T-helper 1 cell treated with Interleukin-12 subunit alpha and Interleukin-12 subunit beta and Interleukin-4 antibody, amounts not matched to agents 30 ng/mL and 1 ng/mL, for 36 hours (primary cell): Measurements from ENCODE around the gene DEFB110. TPM values are rescaled to one million over a fixed set of nuclear protein-coding genes. Genes with fewer than 3 reads are reported as not detected.

Experiments
- intact Hi-C: fragments of 100-400 bp; cut with micrococcal nuclease; formaldehyde crosslinking; loops from one replicate; pipeline ENCODE4 v1.15.1; 2024
- total RNA-seq: library from RNA; stranded (reverse); gene quantifications from 2 replicates; pipeline ENCODE4 v1.2.3, GENCODE V29; 2022

DEFB110 gene
- total RNA-seq = not detected in 2 replicates

DNA sequence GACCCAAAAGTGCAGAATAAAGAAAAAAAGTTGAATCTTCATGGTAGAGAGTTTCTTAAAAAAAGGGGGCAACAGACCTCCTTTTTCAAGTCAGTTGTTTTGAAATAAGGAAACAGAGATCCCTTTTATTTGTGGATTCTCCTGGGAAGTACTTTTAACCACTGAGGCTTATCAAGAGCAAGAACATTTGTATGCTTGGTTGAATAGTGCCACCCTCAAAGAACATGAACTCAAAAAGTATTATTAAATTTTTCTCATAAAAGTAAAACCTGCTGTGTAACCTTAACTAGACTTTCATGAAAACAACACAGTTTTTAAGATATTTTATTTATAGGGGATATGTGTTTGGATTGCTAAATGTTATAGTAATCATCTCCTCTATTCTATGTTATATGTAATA, at the start of gene DEFB110:
Gene DEFB110, minus strand, starts transcription at position 101 of the 400 bp plus-strand sequence. Its CDS starts 59 bp downstream, at position 42.
- intact Hi-C loops = no loop called here

DNA sequence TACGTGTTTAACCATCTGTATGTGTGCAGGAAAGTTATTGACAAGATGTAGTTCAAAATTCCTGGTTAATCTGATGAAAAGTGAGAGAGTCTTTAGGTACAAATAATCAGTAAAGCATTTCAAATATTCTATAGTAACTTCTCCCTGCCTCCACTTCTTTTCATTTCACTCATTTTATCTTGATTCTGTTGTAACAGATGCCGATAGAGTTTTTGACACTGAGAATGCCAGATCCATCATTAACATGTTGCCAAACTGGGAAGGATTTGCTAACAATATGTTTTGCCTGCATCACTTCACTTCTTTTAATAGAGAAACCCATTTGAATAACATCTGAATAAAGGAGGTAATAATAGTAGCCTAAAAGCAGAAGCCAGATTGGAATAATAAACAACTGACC, 48.3 kb upstream of the DEFB110 start:
- intact Hi-C loops = no loop called here

DNA sequence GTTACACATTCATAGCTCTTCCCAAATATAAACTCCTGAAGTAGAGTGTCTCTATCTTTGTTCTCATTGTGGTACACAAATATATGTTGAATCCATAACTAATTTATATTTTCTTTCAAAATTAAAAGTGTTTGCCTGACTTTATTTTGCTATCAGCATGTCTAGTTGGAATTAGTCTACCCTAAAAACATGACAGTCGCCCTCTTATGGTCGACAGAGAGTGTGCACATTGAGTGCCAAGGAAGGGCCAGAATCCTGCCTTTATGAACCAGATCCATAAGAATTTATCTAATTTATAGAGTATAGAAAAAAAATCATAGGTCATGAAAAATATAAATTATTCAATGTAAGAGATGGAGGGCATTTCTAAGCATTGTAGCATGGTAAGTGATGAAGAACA, 40.3 kb upstream of the DEFB110 start:
- intact Hi-C loops = no loop called here

DNA sequence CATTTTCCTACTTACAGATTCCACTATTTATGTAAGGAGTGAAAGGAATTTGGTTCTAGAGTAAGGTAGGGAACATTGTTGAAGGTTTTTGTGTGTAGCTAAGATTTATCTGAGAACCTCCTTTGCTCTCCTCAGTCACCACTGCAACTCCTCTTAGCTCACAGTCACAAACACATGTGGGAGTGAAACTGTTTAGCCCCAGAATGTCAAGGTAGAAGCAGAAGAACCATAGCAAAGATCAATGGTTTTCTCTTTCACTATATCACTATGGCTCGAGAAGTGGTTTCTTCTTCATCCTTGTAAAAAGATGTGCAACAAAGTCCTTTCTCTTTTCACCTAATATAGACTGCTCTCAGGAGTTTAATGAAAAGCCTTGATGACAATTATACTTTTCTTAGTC, 34.4 kb upstream of the DEFB110 start:
- intact Hi-C loops = no loop called here

DNA sequence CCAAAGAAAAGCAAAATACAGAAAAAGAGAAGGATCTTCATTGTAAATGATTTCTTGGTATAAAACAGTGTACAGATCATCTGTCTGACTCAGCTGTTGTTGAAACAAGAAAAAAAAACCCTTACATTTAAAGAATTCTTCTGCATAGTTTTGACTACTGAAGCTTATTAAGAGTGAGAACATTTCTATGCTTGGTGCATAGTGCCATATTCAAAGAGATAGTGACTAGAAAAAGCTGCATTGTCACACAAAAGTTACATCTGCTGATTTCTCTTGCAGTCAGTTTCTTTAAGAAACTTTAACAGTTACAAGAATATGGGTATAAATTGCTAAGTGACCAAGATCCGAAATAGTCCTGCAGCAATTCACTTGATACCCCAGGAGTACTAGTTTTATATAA, 28.0 kb upstream of the DEFB110 start, which contains the start of gene DEFB112:
Gene DEFB112, minus strand, starts transcription at position 101 of the 400 bp plus-strand sequence. Its CDS starts 60 bp downstream, at position 41.
- intact Hi-C loops = no loop called here

DNA sequence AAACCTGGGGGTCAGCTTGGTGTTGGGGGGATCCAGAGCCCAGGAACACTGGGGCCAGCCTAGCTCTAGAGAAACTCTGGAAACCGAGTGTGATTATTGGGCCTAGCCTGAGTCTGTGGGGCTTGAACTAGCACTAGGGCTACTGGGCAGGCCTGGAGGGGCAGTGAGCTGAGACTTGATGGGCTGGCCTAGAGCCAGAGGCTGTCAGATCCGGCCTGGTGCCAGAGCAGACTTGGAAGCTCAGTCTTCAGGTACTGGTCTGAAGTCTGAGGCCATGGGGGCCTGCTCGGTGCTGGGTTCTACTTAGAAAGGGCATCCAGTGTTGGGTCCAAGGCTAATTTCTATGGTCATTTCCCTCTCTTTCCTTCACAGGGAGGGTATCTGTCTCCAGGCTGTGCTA, 25.2 kb upstream of the DEFB110 start:
- intact Hi-C loops = no loop called here

DNA sequence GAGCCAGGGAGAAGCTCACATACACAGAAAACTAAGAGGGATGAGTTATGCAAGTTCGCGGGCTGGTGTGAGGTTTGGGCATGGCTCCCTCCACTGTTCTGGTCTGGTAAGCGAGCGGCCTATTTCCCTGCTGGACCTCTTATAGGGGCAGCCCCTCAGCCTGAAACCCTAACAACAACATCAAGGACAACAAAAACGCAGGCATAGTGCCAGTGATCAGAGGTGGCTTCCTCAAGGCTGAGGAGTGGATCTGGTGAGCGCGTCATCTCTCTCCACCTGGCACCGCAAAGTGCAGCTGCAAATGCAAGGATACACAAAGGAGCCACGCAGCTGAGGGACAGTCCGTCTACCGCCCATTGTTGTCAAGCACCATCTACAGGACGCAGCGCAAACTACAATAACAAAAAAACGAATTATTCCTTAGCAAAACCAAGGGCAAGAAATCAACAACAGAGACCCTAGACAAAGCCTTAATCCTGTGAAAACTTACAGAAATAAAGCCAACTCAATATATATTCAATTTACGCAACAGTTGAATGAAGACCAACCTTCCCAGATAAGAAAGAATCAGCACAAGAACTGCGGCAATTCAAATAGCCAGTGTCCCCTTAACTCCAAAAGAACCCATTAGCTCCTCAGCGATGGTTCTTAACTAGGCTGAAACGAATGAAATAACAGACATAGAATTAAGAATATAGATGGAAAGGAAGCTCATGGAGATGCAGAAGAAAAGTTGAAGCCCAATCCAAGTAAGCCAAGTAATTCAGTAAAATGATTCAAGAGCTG, 9.2 kb upstream of the DEFB110 start:
- intact Hi-C loops = no loop called here

DNA sequence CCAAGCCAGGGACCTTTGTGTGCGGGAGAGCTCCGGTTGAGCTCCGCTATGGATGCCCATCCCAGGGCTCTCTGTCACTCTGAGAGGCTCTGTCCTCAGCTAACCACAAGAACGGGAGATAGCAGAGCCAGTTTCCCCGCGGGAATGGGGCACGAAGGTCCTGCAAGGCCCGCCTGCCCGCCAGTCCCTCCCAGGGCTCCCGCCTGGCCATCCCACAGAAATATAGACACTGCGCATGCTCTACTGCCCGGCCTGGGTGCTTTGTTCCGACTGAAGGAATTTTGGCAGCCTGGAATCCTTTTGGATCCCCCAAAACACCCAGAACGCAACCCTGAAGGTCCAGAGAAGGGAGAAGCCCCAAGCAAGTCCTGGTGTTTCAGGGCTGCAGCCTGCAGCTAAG, 8.6 kb upstream of the DEFB110 start:
- intact Hi-C loops = no loop called here

DNA sequence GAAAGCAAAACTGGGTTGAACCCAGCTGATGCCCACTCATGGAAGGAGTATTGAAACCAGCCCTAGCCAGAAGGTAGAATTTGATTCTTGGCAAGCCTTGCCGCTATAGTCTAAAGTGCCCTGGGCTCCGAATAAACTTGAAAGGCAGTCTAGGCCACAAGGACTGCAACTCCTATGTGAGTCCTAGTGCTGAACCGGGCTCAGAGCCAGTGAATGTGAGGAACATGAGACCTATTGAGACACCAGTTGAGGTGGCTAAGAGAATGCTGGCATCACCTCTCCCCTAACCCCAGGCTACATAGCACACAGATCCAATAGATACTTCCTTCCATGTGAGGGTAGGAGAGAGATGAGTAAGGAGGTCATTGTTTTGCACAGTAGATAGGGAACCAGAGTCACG, 3.5 kb upstream of the DEFB110 start:
- intact Hi-C loops = no loop called here

DNA sequence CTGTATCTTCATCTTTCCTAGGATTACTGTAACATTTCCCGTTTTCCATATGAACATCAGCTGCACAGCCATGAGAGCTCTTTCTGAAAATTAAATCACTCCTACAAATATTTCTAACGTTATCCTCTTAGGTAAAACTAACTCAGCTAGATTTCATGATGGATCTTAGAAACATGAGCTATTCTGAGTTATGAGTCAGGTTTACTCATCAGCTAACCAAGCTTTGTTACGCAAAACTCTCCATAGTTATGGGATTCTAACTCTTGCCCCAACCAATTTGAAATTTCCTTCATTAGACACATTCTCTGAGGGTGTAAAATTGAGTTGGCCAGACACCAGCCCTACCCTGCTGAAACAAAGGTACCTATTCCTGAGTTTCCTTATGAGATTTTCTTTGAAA, 14.0 kb downstream of the DEFB110 start:
- intact Hi-C loops = no loop called here

DNA sequence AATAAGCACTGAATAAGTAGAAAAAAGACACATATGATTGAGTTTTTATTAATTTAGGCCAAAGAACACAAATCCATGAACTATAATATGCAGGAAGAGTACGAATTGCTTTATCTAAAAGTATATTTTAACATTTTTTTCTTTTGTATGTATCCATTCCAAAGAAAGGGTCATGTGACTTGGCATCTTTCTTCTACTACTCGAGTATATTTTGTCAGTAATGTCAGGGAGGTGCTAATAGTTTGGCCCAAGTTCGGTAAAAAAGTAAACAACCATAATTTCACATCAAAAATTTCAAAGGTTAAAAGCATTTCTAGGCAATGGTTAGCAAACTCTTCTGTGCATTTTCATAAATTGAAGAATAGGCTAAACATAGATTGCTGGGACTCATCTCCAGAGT, 18.7 kb downstream of the DEFB110 start:
- intact Hi-C loops = no loop called here

DNA sequence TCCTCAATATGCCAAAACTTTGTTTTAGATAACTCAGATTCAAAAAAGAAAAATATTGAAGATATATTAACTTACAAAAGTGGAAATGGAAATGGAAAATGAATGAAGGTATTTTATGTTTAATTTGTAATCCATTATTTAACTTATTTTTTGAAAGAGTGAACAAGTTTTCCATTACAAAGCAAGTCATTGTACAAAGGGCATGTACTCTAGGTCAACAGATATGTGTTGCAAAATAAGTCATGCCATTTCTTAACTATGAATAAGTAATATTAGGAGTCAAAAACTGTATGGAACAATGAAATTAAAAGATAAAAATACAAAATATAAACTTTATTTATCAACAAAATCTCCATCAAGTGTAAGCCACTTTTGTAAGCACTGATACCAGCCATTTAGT, 26.5 kb downstream of the DEFB110 start:
- intact Hi-C loops = no loop called here

DNA sequence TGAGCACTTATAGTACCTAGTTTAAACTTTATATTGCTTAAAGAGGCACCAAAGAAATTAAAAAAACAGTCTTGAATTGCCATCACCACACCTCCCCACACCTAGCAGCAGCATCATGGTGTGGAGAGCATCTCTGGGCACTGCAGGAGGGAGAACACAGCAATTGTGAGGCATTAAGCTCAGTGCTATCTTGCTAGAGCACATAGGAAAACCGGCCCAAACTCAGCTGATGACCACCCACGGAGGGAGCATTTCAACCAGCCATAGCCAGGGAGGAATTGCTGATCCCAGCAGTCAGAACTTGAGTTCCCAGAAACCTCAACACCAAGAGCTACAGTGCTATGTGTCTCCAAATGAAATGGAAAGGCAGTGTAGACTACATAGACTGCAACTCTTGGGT, 32.9 kb downstream of the DEFB110 start:
- intact Hi-C loops = no loop called here

DNA sequence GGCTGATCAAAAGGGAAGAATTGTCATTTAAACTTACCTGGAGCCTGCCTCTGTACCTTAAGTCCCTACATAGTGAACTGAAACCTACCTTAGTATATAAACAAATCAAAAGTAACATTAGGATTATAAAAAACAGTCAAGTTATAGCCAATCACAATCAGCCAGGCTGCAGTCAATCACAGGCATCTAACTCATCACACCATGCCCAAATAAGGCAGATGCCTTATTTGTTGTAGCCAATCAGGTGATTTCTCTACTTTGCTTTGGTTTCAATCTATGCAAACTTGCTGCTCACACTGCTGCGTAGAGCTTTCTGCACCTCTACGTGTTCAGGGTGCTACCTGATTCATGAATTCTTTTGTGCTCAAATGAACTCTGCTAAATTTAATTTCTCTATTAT, 34.0 kb downstream of the DEFB110 start:
- intact Hi-C loops = no loop called here

DNA sequence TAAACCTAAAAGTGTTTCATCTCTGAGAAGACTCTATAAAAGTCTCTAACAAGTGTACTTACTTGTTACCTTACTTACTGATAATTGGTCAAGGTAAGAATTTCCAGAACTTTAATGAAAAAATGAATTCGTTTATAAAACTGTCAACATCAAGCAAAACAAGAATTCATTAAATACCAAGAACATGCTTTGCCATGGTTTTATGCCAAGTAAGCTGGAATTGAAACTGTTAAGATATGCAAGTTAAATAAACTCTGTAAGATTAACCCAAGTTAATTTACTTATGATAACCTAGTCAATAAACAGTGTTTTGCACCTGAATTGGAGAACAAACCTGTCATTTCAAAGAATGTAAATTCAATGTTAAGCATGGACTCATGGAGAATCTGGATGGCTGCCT, 35.2 kb downstream of the DEFB110 start:
- intact Hi-C loops = no loop called here

DNA sequence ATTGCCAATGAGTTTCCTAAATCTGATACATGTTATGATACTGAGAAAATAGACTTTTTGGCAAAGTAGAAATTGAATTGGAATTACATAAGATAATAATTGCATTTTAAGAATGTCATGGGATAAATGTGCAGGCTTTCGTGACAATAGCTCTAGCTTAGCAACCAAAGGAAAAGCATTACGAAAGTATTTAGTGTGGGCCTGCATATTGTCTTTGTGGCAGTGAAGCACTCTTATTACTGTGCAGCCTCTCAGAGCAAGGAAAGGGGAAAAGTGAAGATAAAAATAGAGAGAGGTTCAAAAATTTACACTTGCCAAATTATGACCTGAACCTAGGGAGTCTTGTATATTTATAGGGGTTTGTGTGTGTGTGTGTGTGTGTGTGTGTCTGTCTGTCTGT, 39.7 kb downstream of the DEFB110 start:
- intact Hi-C loops = no loop called here

DNA sequence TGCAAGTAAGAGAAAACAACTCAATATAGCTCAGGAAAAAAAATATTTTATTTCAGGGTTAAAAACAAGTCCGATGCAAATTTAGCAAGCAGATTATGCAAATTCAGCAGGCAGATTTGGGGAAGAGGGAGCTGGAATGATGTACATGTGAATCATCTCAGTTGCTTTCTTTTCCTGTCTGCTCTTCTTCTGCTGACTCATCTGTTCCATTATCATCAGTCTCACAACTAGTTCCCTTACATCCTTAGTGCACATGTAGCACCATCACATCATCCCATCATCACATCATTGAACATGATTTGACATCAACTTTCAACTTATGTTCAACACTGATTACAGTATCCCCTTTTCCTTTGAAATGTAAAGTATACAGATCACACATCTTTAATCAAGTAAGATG, 40.9 kb downstream of the DEFB110 start:
- intact Hi-C loops = no loop called here

DNA sequence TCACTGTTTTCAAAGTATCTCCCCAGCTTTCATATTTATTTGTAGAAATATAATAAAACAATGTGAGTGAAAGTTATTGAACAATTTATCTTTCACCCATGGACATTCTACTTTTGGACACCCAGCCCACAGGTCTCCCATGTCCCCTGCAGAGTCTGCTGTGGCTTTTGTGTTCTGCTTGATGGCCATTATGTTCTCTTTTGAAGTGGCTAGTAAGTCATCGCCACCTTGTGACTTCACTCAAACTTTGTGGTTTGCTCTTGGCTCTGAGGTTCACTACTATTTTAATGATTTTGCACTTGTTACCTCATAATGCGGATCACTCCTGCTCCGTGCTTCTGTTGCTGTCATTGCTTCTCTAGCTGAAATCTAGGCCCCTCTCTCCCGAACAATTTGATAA, 42.2 kb downstream of the DEFB110 start:
- intact Hi-C loops = no loop called here

DNA sequence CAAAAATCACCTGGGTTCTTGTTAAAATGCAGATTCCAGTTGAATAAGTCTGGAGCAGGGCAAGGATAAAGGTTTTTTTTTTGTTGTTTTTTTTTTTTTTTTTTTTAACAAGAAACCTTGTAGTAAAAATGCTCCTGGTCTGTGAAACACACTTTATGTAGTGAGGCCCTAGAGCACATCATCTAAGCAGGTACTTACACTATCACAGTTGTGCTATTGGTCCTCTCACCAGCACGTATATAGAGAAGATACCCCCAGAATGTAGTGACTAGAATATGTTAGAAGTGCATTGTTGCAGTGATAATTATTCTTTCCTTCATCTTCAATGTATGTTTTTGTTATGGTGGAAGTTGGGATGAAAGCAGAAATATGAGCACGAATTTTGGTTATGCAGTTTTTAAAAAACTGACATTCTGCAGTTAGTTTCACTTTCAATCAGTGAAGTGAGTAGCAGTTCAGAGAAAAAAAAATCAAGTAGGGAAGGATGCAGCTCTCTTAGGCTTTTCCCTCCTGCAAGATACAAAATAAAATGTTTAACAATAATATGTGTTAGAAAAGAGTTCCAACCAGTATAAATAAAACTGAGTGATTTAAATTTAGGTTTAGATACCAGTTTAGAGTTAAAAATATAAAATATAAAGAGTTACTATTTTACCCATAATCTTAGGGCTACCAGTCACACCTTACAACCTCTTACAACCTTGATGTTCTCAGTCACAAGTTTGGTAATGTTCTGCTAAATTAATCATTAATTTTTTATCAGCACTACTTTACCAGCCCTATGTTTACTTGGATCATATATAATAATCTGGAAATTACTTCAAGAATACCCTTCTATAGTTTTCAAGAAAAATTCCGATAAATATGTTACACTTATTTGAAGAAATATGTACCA, 43.2 kb downstream of the DEFB110 start:
- intact Hi-C loops = no loop called here

DNA sequence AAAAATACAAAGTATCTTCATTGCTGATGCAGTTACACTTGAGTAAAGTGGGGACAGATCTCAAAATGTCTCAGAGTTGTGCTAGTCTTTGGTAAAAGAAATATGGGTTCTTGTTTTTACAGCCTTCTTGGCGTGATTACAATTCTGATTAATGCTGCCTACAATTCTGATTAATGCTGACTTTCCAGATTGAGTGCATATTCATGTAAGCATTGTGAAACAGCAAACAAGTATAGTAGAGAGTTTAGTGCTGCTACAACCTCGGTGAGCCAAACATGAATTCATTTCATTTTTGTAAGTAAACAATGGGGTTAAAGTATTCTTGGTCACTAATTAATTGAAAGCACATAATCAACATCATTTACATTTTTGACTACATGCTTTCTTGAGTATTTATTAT, 52.2 kb downstream of the DEFB110 start, which contains the start of gene DEFB113:
Gene DEFB113, minus strand, starts transcription at position 21 of the 400 bp plus-strand sequence. Its CDS starts 0 bp downstream, at position 21.
- intact Hi-C loops = no loop called here
